Fibroblast of villous mesenchyme (primary cell): ENCODE data around the gene TNFRSF6B. TPM values are rescaled to one million over a fixed set of nuclear protein-coding genes. Genes with fewer than 3 reads are reported as not detected.

Source experiments
- DNase-seq: peaks from one replicate; pipeline ENCODE4 v3.0.0-alpha.2; 2010; ENCODE audit warnings: low read depth
- H3K4me3 ChIP-seq: 2 replicates; pipeline ENCODE4 v1.5.1; 2011; ENCODE audit warnings: low read depth, mild to moderate bottlenecking, low read length
- total RNA-seq: library from RNA; depleted of rRNA; stranded (reverse); fragments of >200 nt; gene quantifications from 2 replicates; pipeline ENCODE4 v1.2.3, GENCODE V29; 2012
- TF ChIP-seq, protein P1 (sequence below): IDR thresholded peaks from 2 replicates; pipeline ENCODE4 v1.5.1; 2012; ENCODE audit warnings: low read depth, mild to moderate bottlenecking, low read length; ENCODE audit not compliant: insufficient read depth

The TNFRSF6B gene
- total RNA-seq, 1 donor, result 31.5 TPM

GRCh38 chr20:63694584-63695423, 1.6 kb upstream of the TNFRSF6B start:
- no peak for DNase-seq
- H3K4me3 ChIP-seq, result no peak overlapping the region
- TF ChIP-seq, protein P1, sequence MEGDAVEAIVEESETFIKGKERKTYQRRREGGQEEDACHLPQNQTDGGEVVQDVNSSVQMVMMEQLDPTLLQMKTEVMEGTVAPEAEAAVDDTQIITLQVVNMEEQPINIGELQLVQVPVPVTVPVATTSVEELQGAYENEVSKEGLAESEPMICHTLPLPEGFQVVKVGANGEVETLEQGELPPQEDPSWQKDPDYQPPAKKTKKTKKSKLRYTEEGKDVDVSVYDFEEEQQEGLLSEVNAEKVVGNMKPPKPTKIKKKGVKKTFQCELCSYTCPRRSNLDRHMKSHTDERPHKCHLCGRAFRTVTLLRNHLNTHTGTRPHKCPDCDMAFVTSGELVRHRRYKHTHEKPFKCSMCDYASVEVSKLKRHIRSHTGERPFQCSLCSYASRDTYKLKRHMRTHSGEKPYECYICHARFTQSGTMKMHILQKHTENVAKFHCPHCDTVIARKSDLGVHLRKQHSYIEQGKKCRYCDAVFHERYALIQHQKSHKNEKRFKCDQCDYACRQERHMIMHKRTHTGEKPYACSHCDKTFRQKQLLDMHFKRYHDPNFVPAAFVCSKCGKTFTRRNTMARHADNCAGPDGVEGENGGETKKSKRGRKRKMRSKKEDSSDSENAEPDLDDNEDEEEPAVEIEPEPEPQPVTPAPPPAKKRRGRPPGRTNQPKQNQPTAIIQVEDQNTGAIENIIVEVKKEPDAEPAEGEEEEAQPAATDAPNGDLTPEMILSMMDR, result no peak

DNA sequence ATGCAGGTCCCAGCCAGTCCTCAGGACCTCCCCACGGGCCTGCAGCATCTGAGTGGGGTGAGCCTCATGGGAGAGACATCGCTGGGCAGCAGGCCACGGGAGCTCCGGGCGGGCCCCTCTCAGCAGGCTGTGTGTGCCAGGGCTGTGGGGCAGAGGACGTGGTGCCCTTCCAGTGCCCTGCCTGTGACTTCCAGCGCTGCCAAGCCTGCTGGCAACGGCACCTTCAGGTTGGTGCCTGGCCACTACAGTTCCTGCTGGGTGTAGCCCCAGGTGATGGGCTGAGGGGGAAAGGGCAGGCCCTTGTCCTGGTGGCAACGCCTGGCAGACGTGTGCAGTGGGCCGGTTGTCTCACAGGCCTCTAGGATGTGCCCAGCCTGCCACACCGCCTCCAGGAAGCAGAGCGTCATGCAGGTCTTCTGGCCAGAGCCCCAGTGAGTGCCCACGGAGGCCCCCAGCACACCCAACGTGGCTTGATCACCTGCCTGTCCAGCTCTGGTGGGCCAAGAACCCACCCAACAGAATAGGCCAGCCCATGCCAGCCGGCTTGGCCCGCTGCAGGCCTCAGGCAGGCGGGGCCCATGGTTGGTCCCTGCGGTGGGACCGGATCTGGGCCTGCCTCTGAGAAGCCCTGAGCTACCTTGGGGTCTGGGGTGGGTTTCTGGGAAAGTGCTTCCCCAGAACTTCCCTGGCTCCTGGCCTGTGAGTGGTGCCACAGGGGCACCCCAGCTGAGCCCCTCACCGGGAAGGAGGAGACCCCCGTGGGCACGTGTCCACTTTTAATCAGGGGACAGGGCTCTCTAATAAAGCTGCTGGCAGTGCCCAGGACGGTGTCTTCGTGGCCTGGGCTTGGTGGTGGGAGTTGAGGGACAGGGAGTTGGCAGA, 787 bp upstream of the TNFRSF6B start:
- no peak overlapping the region for H3K4me3 ChIP-seq
- TF ChIP-seq, protein P1, result no peak
- DNase-seq, result no peak

GRCh38 chr20:63696306-63696627, 185 bp upstream of the TNFRSF6B start:
- TF ChIP-seq, protein P1, result no peak
- DNase-seq, result no peak
- H3K4me3 ChIP-seq, result no peak overlapping the region

DNA sequence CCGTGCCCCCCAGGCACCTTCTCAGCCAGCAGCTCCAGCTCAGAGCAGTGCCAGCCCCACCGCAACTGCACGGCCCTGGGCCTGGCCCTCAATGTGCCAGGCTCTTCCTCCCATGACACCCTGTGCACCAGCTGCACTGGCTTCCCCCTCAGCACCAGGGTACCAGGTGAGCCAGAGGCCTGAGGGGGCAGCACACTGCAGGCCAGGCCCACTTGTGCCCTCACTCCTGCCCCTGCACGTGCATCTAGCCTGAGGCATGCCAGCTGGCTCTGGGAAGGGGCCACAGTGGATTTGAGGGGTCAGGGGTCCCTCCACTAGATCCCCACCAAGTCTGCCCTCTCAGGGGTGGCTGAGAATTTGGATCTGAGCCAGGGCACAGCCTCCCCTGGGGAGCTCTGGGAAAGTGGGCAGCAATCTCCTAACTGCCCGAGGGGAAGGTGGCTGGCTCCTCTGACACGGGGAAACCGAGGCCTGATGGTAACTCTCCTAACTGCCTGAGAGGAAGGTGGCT, 960 bp downstream of the TNFRSF6B start:
- H3K4me3 ChIP-seq, result no peak overlapping the region
- TF ChIP-seq, protein P1, result no peak
- no peak for DNase-seq

GRCh38 chr20:63697868-63698545, 1.6 kb downstream of the TNFRSF6B start:
- no peak overlapping the region for H3K4me3 ChIP-seq
- TF ChIP-seq, protein P1, result no peak
- no peak for DNase-seq

DNA sequence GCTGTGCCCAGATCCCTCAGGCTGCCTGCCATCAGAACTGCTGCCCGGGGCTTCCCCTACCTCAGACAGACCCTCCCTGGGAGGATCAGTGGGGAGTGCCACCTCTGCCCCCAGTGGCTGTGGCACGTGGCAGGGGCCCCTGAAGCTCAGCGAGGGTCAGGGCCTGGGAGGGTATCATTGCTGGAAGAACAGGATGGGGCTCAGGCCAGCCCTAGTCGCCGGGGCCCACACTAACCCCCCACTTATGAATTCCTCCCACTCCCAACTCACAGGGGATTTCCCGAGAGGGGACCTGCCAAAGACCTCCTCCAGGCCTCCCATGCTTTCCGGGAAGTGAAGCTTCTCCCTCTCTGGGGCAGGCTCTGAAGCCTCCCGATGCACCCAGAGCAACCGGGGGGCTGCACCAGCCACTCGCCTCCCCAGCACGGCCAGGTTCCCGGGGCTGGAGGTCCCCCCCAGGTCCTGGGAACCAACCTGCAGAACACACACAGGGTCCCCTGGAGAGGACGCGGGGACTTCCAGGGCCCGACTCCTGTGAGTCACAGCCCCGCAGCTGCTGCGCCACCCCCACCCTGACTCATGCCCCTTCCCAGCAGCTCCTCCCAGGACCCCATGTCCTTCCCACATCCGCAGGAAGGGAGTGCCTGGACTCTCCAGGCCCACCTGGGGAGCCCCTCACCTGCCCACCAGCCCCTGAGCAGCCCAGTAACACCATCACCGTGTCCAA, 2.5 kb downstream of the TNFRSF6B start:
- H3K4me3 ChIP-seq, result no peak overlapping the region
- DNase-seq, result peak; percentile 91
- TF ChIP-seq, protein P1, result no peak
